Fibroblast of skin of left quadriceps (primary cell): Measurements from ENCODE around the gene IQGAP2.

ENCODE experiments used
- DNase-seq, 2 experiments: peaks; one replicate each; pipeline ENCODE4 v3.0.0-alpha.2; 2013; ENCODE audit warnings: low read depth in 2 of 2

Gene IQGAP2

GRCh38 chr5:76690037-76690679 lies 287.1 kb downstream of the IQGAP2 start:
- DNase-seq = no peak

GRCh38 chr5:76690704-76691466 lies 287.8 kb downstream of the IQGAP2 start:
- no peak for DNase-seq

- peak in 1 of 2 experiments; percentile 59 for DNase-seq
Observed at GRCh38 chr5:76691467-76692273, 288.6 kb downstream of the IQGAP2 start.

- no peak for DNase-seq
Observed at GRCh38 chr5:76692274-76692540, 289.1 kb downstream of the IQGAP2 start.

GRCh38 chr5:76692651-76693050 lies 289.6 kb downstream of the IQGAP2 start:
- DNase-seq = no peak

GRCh38 chr5:76693141-76693540 lies 290.1 kb downstream of the IQGAP2 start:
- DNase-seq = no peak

GRCh38 chr5:76694317-76694716 lies 291.2 kb downstream of the IQGAP2 start:
- no peak for DNase-seq

GRCh38 chr5:76695346-76695745 lies 292.3 kb downstream of the IQGAP2 start:
- no peak for DNase-seq

- no peak for DNase-seq
Observed at GRCh38 chr5:76696251-76696650, 293.2 kb downstream of the IQGAP2 start.

- DNase-seq = no peak
Observed at GRCh38 chr5:76697670-76698069, 294.6 kb downstream of the IQGAP2 start.

GRCh38 chr5:76700571-76700970 lies 297.5 kb downstream of the IQGAP2 start:
- no peak for DNase-seq

GRCh38 chr5:76701298-76701697 lies 298.2 kb downstream of the IQGAP2 start:
- peak; percentile 71 for DNase-seq

GRCh38 chr5:76703707-76704106 lies 300.6 kb downstream of the IQGAP2 start:
- no peak for DNase-seq

- DNase-seq = no peak
Observed at GRCh38 chr5:76704131-76704663, 301.1 kb downstream of the IQGAP2 start.

- no peak for DNase-seq
Observed at GRCh38 chr5:76705574-76705973, 302.5 kb downstream of the IQGAP2 start.

- DNase-seq = peak; percentile 85
Observed at GRCh38 chr5:76709762-76710161, 306.7 kb downstream of the IQGAP2 start.

GRCh38 chr5:76710991-76711390 lies 307.9 kb downstream of the IQGAP2 start:
- DNase-seq = no peak

GRCh38 chr5:76714751-76715485 lies 311.8 kb downstream of the IQGAP2 start:
- no peak for DNase-seq

- no peak for DNase-seq
Observed at GRCh38 chr5:76715486-76715735, 312.3 kb downstream of the IQGAP2 start.

GRCh38 chr5:76715736-76716455 lies 312.8 kb downstream of the IQGAP2 start, which contains the start of gene F2R:
Gene F2R, plus strand, starts transcription at chr5:76716126. Its CDS starts 182 bp downstream, at chr5:76716308.
- DNase-seq = no peak

- no peak for DNase-seq
Observed at GRCh38 chr5:76716456-76717157, 313.5 kb downstream of the IQGAP2 start.
